ENCODE results near the gene STEAP4.

The STEAP4 gene

DNA sequence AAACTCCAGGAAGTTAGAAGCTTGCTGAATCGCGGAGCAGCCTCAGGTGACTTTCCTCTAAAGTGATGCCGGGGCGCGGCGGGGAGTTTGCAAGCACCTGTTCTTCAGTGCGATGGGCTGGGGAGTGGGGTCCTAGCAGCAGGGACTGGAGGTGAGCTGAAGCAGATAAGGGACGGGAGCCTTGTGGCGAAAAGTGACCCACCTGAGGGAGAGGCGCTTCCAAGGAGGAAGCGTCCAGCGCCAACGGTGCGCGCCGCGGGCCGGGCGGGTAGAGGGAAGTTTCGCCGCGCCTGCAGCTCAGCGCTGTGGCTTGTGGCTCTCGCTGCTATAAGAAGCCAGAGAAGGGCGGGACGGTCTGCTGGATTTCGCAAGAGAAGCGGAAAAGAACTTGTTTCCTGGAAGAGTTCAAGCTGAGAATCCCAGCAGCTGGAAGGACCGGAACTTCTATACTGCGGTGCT lies at the start of gene STEAP4:
TSS of gene STEAP4 (minus strand) at position 305 of the 459 bp plus-strand sequence. CDS start 22,625 bp downstream, outside the sequence.
- TF ChIP-seq GATA1 (IDR thresholded peaks at IDR 0.05; ENCODE audit: low read depth, low read length) = no peak
- TF ChIP-seq POLR2A (IDR thresholded peaks at IDR 0.05; ENCODE audit: low read length) = no peak
- DNase-seq = no peak

DNA sequence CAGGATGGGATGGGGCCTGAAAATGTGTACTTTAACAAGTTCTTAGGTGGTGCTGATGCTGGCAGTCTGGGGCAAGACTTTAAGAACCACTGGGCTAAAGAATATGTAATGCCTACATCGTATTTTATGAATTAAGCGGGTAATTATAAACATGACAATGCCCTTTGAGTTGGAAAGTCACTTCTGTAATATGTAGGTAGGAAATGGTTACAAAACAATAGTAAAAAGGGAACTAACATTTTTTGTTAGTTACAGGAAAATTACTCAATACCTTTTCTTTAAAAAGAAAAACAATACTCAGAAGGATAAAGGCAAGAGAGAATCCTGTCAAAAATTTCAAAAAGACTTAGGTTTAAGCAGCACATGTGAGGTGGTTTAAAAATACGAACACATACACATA lies 48.3 kb upstream of the STEAP4 start:
- no peak for TF ChIP-seq GATA1 (IDR thresholded peaks at IDR 0.05; ENCODE audit: low read depth, low read length)
- no peak for TF ChIP-seq POLR2A (IDR thresholded peaks at IDR 0.05; ENCODE audit: low read length)
- DNase-seq = no peak

DNA sequence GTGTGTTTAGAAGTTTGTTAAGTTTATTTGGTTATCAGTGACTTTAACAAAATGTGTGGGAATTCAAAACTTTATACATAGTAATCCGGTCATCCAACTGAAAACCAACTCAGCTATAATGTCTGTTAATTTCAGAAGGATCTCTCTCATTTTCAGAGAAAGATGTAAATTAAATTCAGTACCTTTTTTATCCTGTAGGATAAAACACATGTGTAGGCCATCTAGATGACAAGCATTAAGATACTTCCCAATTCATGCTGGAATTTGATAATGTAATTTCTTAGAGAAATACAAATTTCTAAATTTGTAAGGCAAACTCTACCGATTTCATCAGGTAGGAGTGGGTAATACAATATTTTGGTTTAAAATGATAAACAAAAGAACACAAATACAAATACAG lies 43.4 kb upstream of the STEAP4 start:
- TF ChIP-seq POLR2A (IDR thresholded peaks at IDR 0.05; ENCODE audit: low read length) (no peak), GATA1 (IDR thresholded peaks at IDR 0.05; ENCODE audit: low read depth, low read length) (no peak)
- no peak for DNase-seq

GRCh38 chr7:88347517-88347916 lies 40.8 kb upstream of the STEAP4 start:
- TF ChIP-seq POLR2A (IDR thresholded peaks at IDR 0.05; ENCODE audit: low read length) (no peak), GATA1 (IDR thresholded peaks at IDR 0.05; ENCODE audit: low read depth, low read length) (no peak)
- DNase-seq = no peak

DNA sequence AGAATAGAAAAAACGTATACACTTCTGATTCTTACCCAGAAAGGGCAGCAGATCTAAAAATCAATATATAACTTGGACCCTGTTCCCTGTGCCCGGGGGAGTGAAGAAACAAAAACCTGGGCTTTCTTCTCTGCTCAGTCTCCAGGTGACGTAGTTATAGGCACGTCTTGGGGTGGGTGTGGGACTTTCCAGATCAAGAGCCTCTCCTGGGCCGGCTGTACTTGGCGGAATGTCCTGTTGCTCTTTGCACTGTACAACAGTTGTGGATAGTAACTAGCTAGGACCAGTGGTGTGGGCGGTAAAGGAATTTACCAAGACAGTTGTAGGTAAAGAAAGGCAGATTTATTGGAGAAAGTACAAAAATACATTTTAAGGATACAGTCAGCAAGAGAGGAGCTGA lies 40.4 kb upstream of the STEAP4 start:
- TF ChIP-seq GATA1 (IDR thresholded peaks at IDR 0.05; ENCODE audit: low read depth, low read length) (no peak), POLR2A (IDR thresholded peaks at IDR 0.05; ENCODE audit: low read length) (no peak)
- DNase-seq = no peak

DNA sequence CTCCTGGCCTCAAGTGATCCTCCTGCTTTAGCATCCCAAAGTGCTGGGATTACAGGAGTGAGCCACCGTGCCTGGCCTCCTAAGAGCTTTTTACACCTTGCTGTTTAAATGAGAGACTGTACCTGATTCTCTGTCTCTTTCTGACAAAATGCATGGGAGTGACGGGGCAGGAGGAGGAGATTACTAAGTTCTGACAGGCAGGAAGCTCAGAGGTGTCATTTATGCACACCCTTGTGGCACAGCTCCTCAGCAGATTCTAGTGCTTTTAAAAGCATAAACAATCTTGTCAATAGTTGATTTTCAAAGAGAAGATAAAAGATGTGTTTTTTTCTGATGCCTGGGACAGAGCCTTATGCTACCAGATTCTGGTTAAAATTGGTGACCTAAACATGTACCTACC lies 39.7 kb upstream of the STEAP4 start:
- TF ChIP-seq GATA1 (IDR thresholded peaks at IDR 0.05; ENCODE audit: low read depth, low read length) (no peak), POLR2A (IDR thresholded peaks at IDR 0.05; ENCODE audit: low read length) (no peak)

DNA sequence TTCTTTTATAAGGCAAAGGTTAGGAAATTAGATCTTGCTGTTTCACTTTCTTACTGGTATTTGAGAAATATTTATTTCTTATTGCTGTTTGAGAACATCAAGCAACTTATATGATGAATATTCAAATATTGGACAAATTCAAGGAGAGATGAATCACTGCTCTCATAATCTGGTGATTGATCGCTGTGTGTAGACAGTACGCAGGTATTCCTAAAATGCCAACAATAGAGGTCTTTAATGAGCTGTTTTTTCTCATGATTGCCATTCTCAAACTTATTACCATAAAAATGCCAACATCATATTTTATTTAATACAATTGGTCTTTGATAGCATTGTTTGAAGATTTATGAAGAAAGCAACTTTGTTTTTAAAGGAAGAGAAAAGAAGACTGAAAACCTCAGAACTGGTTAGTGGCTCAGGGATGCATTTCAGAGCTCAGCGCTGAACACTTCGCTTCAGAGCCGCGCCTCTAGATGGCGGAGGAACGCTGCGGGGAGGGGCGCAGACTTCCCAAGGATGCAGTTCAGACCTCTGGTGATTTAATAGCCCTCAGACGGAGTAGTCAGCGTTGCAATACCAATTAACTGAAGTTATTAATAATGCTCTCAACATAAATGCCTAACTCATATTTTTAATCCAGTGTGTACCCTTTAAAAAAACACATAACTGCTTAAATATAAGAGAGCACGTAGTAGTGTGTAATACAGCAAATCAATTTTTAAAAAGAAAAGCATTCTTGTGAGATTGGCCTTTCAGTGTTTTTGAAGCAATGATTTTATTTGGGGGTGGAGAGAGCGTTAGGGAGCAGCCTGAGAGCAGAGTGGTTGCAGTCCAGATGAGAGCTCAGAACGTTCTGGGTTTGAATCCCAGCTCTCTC lies 38.5 kb upstream of the STEAP4 start:
- peak; percentile 1 to 2 for DNase-seq
- TF ChIP-seq GATA1 (IDR thresholded peaks at IDR 0.05; ENCODE audit: low read depth, low read length) (no peak), POLR2A (IDR thresholded peaks at IDR 0.05; ENCODE audit: low read length) (no peak)

More for the DNA sequence above, 39.7 kb upstream of the STEAP4 start:
- DNase-seq = no peak

DNA sequence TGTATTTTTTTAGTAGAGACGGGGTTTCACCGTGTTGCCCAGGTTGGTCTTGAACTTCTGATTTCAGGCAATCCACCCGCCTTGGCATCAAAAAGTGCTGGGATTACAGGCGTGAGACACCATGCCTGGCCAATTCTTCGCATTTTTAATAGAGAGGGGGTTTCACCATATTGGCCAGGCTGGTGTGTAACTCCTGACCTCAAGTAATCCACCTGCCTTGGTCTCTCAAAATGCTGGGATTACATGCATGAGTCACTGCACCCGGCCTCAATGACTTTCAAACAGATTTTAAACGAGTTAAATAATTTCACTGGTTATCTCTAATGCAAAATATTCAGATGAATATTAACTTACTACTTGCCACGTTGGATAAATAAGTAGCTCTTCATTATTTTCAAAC lies 37.6 kb upstream of the STEAP4 start:
- DNase-seq = no peak
- TF ChIP-seq POLR2A (IDR thresholded peaks at IDR 0.05; ENCODE audit: low read length) (no peak), GATA1 (IDR thresholded peaks at IDR 0.05; ENCODE audit: low read depth, low read length) (no peak)

DNA sequence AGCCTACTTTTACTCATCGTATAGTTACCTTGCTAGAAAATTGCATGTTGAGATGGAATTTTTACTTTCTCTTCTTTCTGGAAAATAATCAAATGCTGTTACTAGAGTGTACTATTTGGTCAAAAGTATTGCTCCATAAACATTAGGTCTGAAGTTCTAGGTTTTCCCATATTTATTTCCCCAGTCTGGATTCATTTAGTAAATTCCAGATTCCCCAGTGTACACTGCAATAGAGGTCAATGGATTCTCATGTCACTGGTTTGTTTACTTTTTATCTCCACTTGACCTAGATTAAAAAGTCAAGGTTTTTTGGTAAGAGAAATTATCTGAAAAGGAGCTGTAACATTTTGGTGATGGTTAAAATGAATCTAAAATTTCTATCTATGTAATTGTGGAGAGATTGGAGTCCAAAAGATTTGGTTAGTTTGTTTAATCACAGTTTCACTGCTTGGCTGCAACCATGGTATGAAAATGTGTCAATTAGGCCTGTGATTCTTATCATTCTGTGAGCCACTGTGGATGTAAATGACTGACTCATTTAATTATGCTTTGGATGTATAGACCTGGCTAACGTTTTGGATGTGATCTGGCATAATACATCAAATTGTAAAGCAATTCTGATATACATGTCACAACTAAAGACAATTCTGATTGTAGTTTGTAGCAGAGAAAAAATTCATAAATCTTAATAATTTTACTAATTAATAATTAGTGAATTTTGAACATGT lies 32.7 kb upstream of the STEAP4 start:
- TF ChIP-seq POLR2A (IDR thresholded peaks at IDR 0.05; ENCODE audit: low read length) (no peak), GATA1 (IDR thresholded peaks at IDR 0.05; ENCODE audit: low read depth, low read length) (no peak)
- DNase-seq = no peak

DNA sequence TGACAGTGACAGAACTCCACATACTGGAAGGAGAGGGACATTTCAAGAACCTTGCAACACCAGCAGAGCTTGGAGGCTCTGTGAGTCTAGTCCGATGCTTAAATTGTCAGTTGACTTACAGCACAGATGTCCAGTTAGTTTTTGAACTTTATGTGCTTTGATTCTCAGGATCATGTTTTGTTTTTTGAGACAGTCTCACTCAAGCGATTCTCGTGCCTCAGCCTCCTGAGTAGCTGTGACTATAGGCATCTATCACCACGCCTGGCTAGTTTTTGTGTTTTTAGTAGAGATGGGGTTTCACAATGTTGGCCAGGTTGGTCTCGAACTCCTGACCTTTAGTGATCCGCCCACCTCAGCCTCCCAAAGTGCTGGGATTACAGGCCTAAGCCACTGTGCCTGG lies 31.8 kb upstream of the STEAP4 start:
- no peak for DNase-seq

DNA sequence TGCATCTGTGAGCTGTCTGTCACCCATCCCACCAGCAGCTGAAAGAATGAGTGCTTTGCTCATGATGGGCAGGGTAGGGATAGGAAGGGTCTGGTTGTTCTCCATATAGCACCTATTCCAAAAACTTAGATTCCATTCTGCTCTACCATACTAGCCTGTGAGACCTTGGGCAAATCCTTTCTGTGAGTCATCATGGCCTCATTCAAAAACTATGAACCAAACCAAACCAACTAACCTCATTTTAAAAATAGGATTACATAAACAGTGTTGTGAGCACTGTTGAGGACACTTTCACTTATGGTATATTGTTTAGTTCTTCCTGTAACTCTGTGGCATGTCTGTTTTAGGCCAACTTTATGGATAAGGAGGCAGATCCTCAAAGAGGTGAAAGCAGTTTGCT lies 30.9 kb upstream of the STEAP4 start:
- DNase-seq = no peak
- no peak for TF ChIP-seq POLR2A (IDR thresholded peaks at IDR 0.05; ENCODE audit: low read length)
- TF ChIP-seq GATA1 (IDR thresholded peaks at IDR 0.05; ENCODE audit: low read depth, low read length) = no peak

More for the DNA sequence above, 31.8 kb upstream of the STEAP4 start:
- no peak for TF ChIP-seq GATA1 (IDR thresholded peaks at IDR 0.05; ENCODE audit: low read depth, low read length)
- TF ChIP-seq POLR2A (IDR thresholded peaks at IDR 0.05; ENCODE audit: low read length) = no peak

- DNase-seq = no peak
- no peak for TF ChIP-seq POLR2A (IDR thresholded peaks at IDR 0.05; ENCODE audit: low read length)
- TF ChIP-seq GATA1 (IDR thresholded peaks at IDR 0.05; ENCODE audit: low read depth, low read length) = no peak
Measured at GRCh38 chr7:88331322-88331721, 24.6 kb upstream of the STEAP4 start.

GRCh38 chr7:88329532-88330463 lies 23.1 kb upstream of the STEAP4 start:
- no peak for DNase-seq
- TF ChIP-seq POLR2A (IDR thresholded peaks at IDR 0.05; ENCODE audit: low read length) (no peak), GATA1 (IDR thresholded peaks at IDR 0.05; ENCODE audit: low read depth, low read length) (no peak)
